Spleen (tissue), 11 donors: Measurements from ENCODE around the gene CASP10. TPM values are rescaled to one million over a fixed set of nuclear protein-coding genes. Genes with fewer than 3 reads are reported as not detected.

Source experiments
- DNase-seq: peaks from one replicate; pipeline ENCODE4 v3.0.0-alpha.2; 2020
- H3K27ac ChIP-seq, 8 donors: fragments of 200-600 bp; sonication (generic) in 7 of 8; 1 replicate in 4 of 8; 2 replicates in 4 of 8; pipeline versions ENCODE4 v1.5.0 to v1.8.0; 2016 to 2021; ENCODE audit warnings: inconsistent platforms in 4 of 8, mild to moderate bottlenecking in 4 of 8, moderate library complexity in 1 of 8
- H3K27me3 ChIP-seq, 7 donors: fragments of 200-600 bp; sonication (generic) in 6 of 7; replicated peaks in 1 of 7; 1 replicate in 4 of 7; 2 replicates in 3 of 7; pipeline versions ENCODE4 v1.5.0 to v1.8.0; 2016 to 2021; ENCODE audit warnings: inconsistent platforms in 3 of 7, mild to moderate bottlenecking in 1 of 7
- H3K36me3 ChIP-seq, 6 donors: fragments of 200-600 bp; sonication (generic) in 5 of 6; 1 replicate in 4 of 6; 2 replicates in 2 of 6; pipeline versions ENCODE4 v1.5.0 to v1.8.0; 2016 to 2021; ENCODE audit warnings: inconsistent platforms in 2 of 6
- H3K4me1 ChIP-seq, 6 donors: fragments of 200-600 bp; sonication (generic) in 5 of 6; 1 replicate in 3 of 6; 2 replicates in 3 of 6; pipeline versions ENCODE4 v1.5.0 to v1.8.0; 2016 to 2021; ENCODE audit warnings: inconsistent platforms in 3 of 6
- H3K4me3 ChIP-seq, 8 donors: fragments of 200-600 bp; sonication (generic) in 7 of 8; 1 replicate in 4 of 8; 2 replicates in 4 of 8; pipeline versions ENCODE4 v1.5.0 to v1.8.0; 2016 to 2021; ENCODE audit warnings: inconsistent platforms in 4 of 8, mild to moderate bottlenecking in 4 of 8, moderate library complexity in 2 of 8
- H3K9me3 ChIP-seq, 8 donors: fragments of 200-600 bp; sonication (generic) in 7 of 8; 1 replicate in 4 of 8; 2 replicates in 4 of 8; pipeline versions ENCODE4 v1.5.0 to v1.8.0; 2016 to 2021; ENCODE audit warnings: inconsistent platforms in 4 of 8
- CTCF ChIP-seq, 11 experiments: fragments of 200-600 bp in 7 of 11; fragments of 450-650 bp in 4 of 11; sonication (generic) in 4 of 11; IDR thresholded peaks in 8 of 11; conservative IDR thresholded peaks in 3 of 11; 1 replicate in 7 of 11; 2 replicates in 4 of 11; pipeline versions ENCODE4 v1.4.0 to v1.8.0; 2016 to 2021; ENCODE audit warnings: antibody characterized with exemption in 11 of 11, inconsistent platforms in 4 of 11, mild to moderate bottlenecking in 1 of 11
- POLR2A ChIP-seq, 3 donors: fragments of 450-650 bp; IDR thresholded peaks; one replicate each; pipeline ENCODE4 v1.5.1; 2017; ENCODE audit warnings: antibody characterized with exemption in 3 of 3, mild to moderate bottlenecking in 1 of 3
- POLR2AphosphoS5 ChIP-seq, 3 donors: sonication (generic); formaldehyde crosslinking; IDR thresholded peaks; one replicate each; pipeline ENCODE4 v1.5.1; 2017; ENCODE audit warnings: antibody characterized with exemption in 3 of 3
- WGBS, 5 donors: extraction: QIAGEN DNeasy Blood & Tissue Kit in 3 of 5; methylation state at CpG; one replicate each; pipeline versions ENCODE4 v1.1.5 to v1.1.7; 2013 to 2018; 5-methylcytosine and 5-hydroxymethylcytosine counted together
- intact Hi-C: fragments of 100-400 bp; cut with DNase I; formaldehyde crosslinking; loops from one replicate; pipeline ENCODE4 v1.15.0; 2023; ENCODE audit warnings: low total_unique reads
- polyA plus RNA-seq, 3 donors: library from polyadenylated mRNA; stranded (reverse); fragments of 200-250 nt; gene quantifications; one replicate each; pipeline ENCODE4 v1.2.1, GENCODE V29; 2013
- total RNA-seq, 7 donors: library from RNA; depleted of rRNA in 3 of 7; stranded (reverse); fragments of >200 nt in 3 of 7; fragmentation: NEBNext Ultra II Directional in 4 of 7; extraction: Animal tissue kit (Norgen Biotek cat#: 25700) in 4 of 7; gene quantifications; one replicate each; pipeline versions ENCODE4 v1.1.0 to v1.2.1, GENCODE V29; 2016 to 2021
- donor health status: healthy with polysubstance abuse.
- donor health status: DM: no; HTN: no; CAD: no; lungs with moderate emphysema.
- donor health status: DM: no; HTN: no; CAD: no.
- donor health status: Bipolar disorder and iron deficiency.
- donor health status: healthy.
- donor health status: DM: no; HTN: no; CAD: no.
- donor health status: DM: yes; HTN: yes; CAD: no.

The CASP10 gene
- total and polyA plus RNA-seq, 10 donors = 5.6 to 75.6 (median 54.6) TPM

- 0 to 43% (median 25%) methylated on average over 1 of the region's 1 CpG for WGBS, 5 donors
- Histone ChIP-seq H3K27ac (peak overlapping the region; percentile 44 to 89 (median 80)), H3K4me3 (peak overlapping the region in 1 of 8 donors; percentile 44), H3K27me3 (no peaks in the 10 kb centered on the region), H3K9me3 (no peaks in the 10 kb centered on the region), H3K36me3 (peaks cover 2 to 100% (median 84%) of the 10 kb centered on the region in 6 donors), H3K4me1 (peaks cover 35 to 91% (median 75%) of the 10 kb centered on the region in 6 donors)
- TF ChIP-seq CTCF (IDR thresholded peaks at IDR 0.05 in 8 of 11, conservative IDR thresholded peaks at IDR 0.05 in 3 of 11) = no peak
- TF ChIP-seq POLR2A (IDR thresholded peaks at IDR 0.05) = no peak
- no peak for TF ChIP-seq POLR2AphosphoS5 (IDR thresholded peaks at IDR 0.05)
- intact Hi-C loops = loop anchor here (2.0 kb wide), 1 partner anchor 38 kb away; no protein-coding TSS in a partner anchor
- DNase-seq = no peak
Observed at GRCh38 chr2:201156640-201157039, 26.3 kb upstream of the CASP10 start.

GRCh38 chr2:201157694-201158093 lies 25.2 kb upstream of the CASP10 start:
- Histone ChIP-seq H3K27me3 (no peaks in the 10 kb centered on the region), H3K9me3 (no peaks in the 10 kb centered on the region), H3K27ac (peak overlapping the region; percentile 61 to 89 (median 80)), H3K4me1 (peaks cover 29 to 84% (median 64%) of the 10 kb centered on the region in 6 donors), H3K4me3 (peak overlapping the region in 1 of 8 donors; percentile 44), H3K36me3 (peaks cover 2 to 100% (median 86%) of the 10 kb centered on the region in 6 donors)
- intact Hi-C loops = loop anchor here (2.0 kb wide), 1 partner anchor 39 kb away; no protein-coding TSS in a partner anchor
- 28 to 59% (median 30%) methylated on average over 4 of the region's 4 CpGs for WGBS, 5 donors
- no peak for TF ChIP-seq POLR2A (IDR thresholded peaks at IDR 0.05)
- no peak for TF ChIP-seq CTCF (IDR thresholded peaks at IDR 0.05 in 8 of 11, conservative IDR thresholded peaks at IDR 0.05 in 3 of 11)
- no peak for TF ChIP-seq POLR2AphosphoS5 (IDR thresholded peaks at IDR 0.05)
- no peak for DNase-seq

GRCh38 chr2:201158111-201158929 lies 24.6 kb upstream of the CASP10 start:
- Histone ChIP-seq H3K4me1 (peaks cover 29 to 84% (median 59%) of the 10 kb centered on the region in 6 donors), H3K36me3 (peaks cover 2 to 100% (median 86%) of the 10 kb centered on the region in 6 donors), H3K27ac (peak overlapping the region; percentile 61 to 89 (median 80)), H3K9me3 (no peaks in the 10 kb centered on the region), H3K27me3 (no peaks in the 10 kb centered on the region), H3K4me3 (peak overlapping the region in 1 of 8 donors; percentile 44)
- TF ChIP-seq POLR2A (IDR thresholded peaks at IDR 0.05) (peak in 1 of 3 donors; percentile 53), POLR2AphosphoS5 (IDR thresholded peaks at IDR 0.05) (peak in 1 of 3 donors; percentile 92), CTCF (IDR thresholded peaks at IDR 0.05 in 8 of 11, conservative IDR thresholded peaks at IDR 0.05 in 3 of 11) (peak; percentile 47 to 82 (median 67))
- WGBS, 5 donors = 44 to 61% (median 52%) methylated on average over 5 of the region's 5 CpGs
- intact Hi-C loops = no loop called here
- DNase-seq = peak; percentile 91

GRCh38 chr2:201164166-201164565 lies 18.8 kb upstream of the CASP10 start:
- Histone ChIP-seq H3K9me3 (peaks cover 0 to 28% (median 17%) of the 10 kb centered on the region in 8 donors), H3K27ac (peak overlapping the region in 2 of 8 donors; percentile 7 to 15), H3K4me1 (peaks cover 0 to 41% (median 11%) of the 10 kb centered on the region in 6 donors), H3K36me3 (peaks cover 2 to 91% (median 87%) of the 10 kb centered on the region in 6 donors), H3K4me3 (no peak overlapping the region), H3K27me3 (no peaks in the 10 kb centered on the region)
- WGBS, 5 donors = 87 to 100% (median 95%) methylated on average over 1 of the region's 1 CpG
- intact Hi-C loops = no loop called here
- DNase-seq = no peak
- TF ChIP-seq CTCF (IDR thresholded peaks at IDR 0.05 in 8 of 11, conservative IDR thresholded peaks at IDR 0.05 in 3 of 11) (no peak), POLR2AphosphoS5 (IDR thresholded peaks at IDR 0.05) (no peak), POLR2A (IDR thresholded peaks at IDR 0.05) (no peak)
